Airway epithelial cell (primary cell): ENCODE measurements around the gene GALNS. TPM values are rescaled to one million over a fixed set of nuclear protein-coding genes. Genes with fewer than 3 reads are reported as not detected.

ENCODE experiments used
- total RNA-seq: library from RNA; depleted of rRNA; stranded (reverse); fragments of >200 nt; gene quantifications from 2 replicates; pipeline ENCODE4 v1.2.3, GENCODE V29; 2015

Gene GALNS
- 10.1 and 18.1 TPM in 2 replicates for total RNA-seq

GRCh38 chr16:88856828-88857727 is at the start of gene GALNS, which contains the start of gene TRAPPC2L:
GALNS (minus strand) TSS chr16:88856947; CDS start chr16:88856877, 70 bp downstream.
TRAPPC2L (plus strand) TSS chr16:88857127; CDS start chr16:88857151, 24 bp downstream.

GRCh38 chr16:88866151-88866920 is 9.6 kb upstream of the GALNS start, which contains the start of gene PABPN1L:
PABPN1L (minus strand) TSS chr16:88866660; CDS start chr16:88866606, 54 bp downstream.

GRCh38 chr16:88811769-88812512 is 44.8 kb downstream of the GALNS start, which contains the start of gene APRT:
APRT (minus strand) TSS chr16:88811928; CDS start chr16:88811899, 29 bp downstream.

GRCh38 chr16:88803264-88803987 is 53.3 kb downstream of the GALNS start, which contains the start of gene CDT1:
CDT1 (plus strand) TSS chr16:88803789; CDS start chr16:88803832, 43 bp downstream.

GRCh38 chr16:88785106-88785924 is 71.4 kb downstream of the GALNS start, which contains the start of gene PIEZO1:
PIEZO1 (minus strand) TSS chr16:88785220; CDS start chr16:88784964, 256 bp downstream.

Other genes starting within 250 kb of the GALNS start
- gene IL17C, start 218.4 kb downstream of the GALNS start, total RNA-seq, result not detected in 2 replicates
- gene CYBA, start 205.9 kb downstream of the GALNS start, total RNA-seq, result 259 and 301 TPM in 2 replicates
- 198 and 203 TPM in 2 replicates for gene MVD, start 193.9 kb downstream of the GALNS start, total RNA-seq
- 0.70 and 0.71 TPM in 2 replicates for gene SNAI3, start 170.4 kb downstream of the GALNS start, total RNA-seq
- gene RNF166, start 150.5 kb downstream of the GALNS start, total RNA-seq, result 19.7 and 24.0 TPM in 2 replicates
- 13.7 and 15.0 TPM in 2 replicates for gene CTU2, start 150.4 kb downstream of the GALNS start, total RNA-seq
- gene PIEZO1, start 71.7 kb downstream of the GALNS start, total RNA-seq, result 192 and 206 TPM in 2 replicates
- 55.9 and 56.5 TPM in 2 replicates for gene CDT1, start 53.2 kb downstream of the GALNS start, total RNA-seq
- gene APRT, start 45.0 kb downstream of the GALNS start, total RNA-seq, result 296 and 338 TPM in 2 replicates
- gene TRAPPC2L, start 180 bp upstream of the GALNS start, total RNA-seq, result 38.0 and 46.8 TPM in 2 replicates
- not detected in 2 replicates for gene PABPN1L, start 9.7 kb upstream of the GALNS start, total RNA-seq
- 0.09 and 0.63 TPM in 2 replicates for gene CBFA2T3, start 120.3 kb upstream of the GALNS start, total RNA-seq
- gene ACSF3, start 236.9 kb upstream of the GALNS start, total RNA-seq, result 24.3 and 36.7 TPM in 2 replicates